Duodenal mucosa (tissue), 2 donors: ENCODE results near the gene GRB10.
"Not testable (repeated sequence)": the region's sequence is repeated elsewhere in the genome, so short reads cannot be mapped to it uniquely, and the experiment has no call there.

Experiments used
- H3K27ac ChIP-seq: one replicate; pipeline ENCODE4 v1.7.0; 2013; ENCODE audit warnings: low read depth, low read length
- H3K27me3 ChIP-seq, 2 donors: one replicate each; pipeline ENCODE4 v1.7.0; 2013; ENCODE audit warnings: low read length in 2 of 2, control low read depth in 1 of 2; ENCODE audit not compliant: insufficient read depth in 2 of 2, control insufficient read depth in 1 of 2
- H3K36me3 ChIP-seq, 2 donors: one replicate each; pipeline ENCODE4 v1.7.0; 2013; ENCODE audit warnings: low read length in 2 of 2, control low read depth in 1 of 2; ENCODE audit not compliant: insufficient read depth in 2 of 2, control insufficient read depth in 1 of 2
- H3K4me1 ChIP-seq, 2 donors: one replicate each; pipeline ENCODE4 v1.7.0; 2013; ENCODE audit warnings: low read length in 2 of 2, control low read depth in 1 of 2; ENCODE audit not compliant: insufficient read depth in 2 of 2, control insufficient read depth in 1 of 2
- H3K4me3 ChIP-seq, 2 donors: one replicate each; pipeline ENCODE4 v1.7.0; 2013; ENCODE audit warnings: low read length in 2 of 2, low read depth in 1 of 2
- H3K9ac ChIP-seq, 2 donors: one replicate each; pipeline ENCODE4 v1.7.0; 2013; ENCODE audit warnings: low read length in 2 of 2, low read depth in 1 of 2
- H3K9me3 ChIP-seq, 2 donors: one replicate each; pipeline ENCODE4 v1.7.0; 2013; ENCODE audit warnings: low read length in 2 of 2, control low read depth in 1 of 2; ENCODE audit not compliant: control insufficient read depth in 1 of 2

GRB10 gene

GRCh38 chr7:50584793-50585408 lies 197.8 kb downstream of the GRB10 start:
- Histone ChIP-seq H3K4me1 (peaks cover 0 to 7% of the 10 kb centered on the region in 2 donors), H3K27me3 (no peaks in the 10 kb centered on the region), H3K9ac (no peak overlapping the region), H3K36me3 (no peaks in the 10 kb centered on the region), H3K27ac (no peak overlapping the region), H3K4me3 (no peak overlapping the region), H3K9me3 (peaks cover 5 to 17% of the 10 kb centered on the region in 2 donors)

GRCh38 chr7:50584386-50584785 lies 198.3 kb downstream of the GRB10 start:
- Histone ChIP-seq H3K4me3 (no peak overlapping the region), H3K36me3 (no peaks in the 10 kb centered on the region), H3K9me3 (peaks cover 5 to 17% of the 10 kb centered on the region in 2 donors), H3K9ac (no peak overlapping the region), H3K4me1 (peaks cover 0 to 7% of the 10 kb centered on the region in 2 donors), H3K27ac (no peak overlapping the region), H3K27me3 (no peaks in the 10 kb centered on the region)

- H3K4me1 ChIP-seq, H3K9ac ChIP-seq, H3K4me3 ChIP-seq, H3K27ac ChIP-seq, H3K27me3 ChIP-seq, H3K36me3 ChIP-seq: not testable (repeated sequence)
- H3K9me3 ChIP-seq: peaks cover 5 to 17% of the 10 kb centered on the region in 2 donors
Observed at GRCh38 chr7:50583295-50583694, 199.4 kb downstream of the GRB10 start.

DNA sequence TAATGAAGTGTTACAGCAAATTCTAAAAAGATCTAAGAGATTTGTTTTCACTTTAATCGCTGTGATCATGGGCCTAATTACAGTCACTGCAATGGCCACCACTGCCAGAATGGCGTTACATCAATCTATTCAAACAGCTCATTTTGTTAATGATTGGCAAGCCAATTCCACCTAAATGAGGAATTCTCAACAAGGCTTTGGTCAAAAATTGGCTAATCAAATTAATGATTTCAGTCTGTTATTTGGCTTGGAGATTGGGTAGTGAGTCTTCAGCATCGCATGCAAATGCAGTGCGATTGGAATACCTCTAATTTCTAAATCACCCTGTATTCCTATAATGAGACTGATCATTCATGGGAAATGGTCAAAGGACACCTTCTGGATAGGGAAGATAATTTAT lies 200.4 kb downstream of the GRB10 start:
- H3K9me3 ChIP-seq: peaks cover 5 to 17% of the 10 kb centered on the region in 2 donors
- not testable (repeated sequence) for H3K27me3 ChIP-seq, H3K9ac ChIP-seq, H3K36me3 ChIP-seq, H3K4me3 ChIP-seq, H3K27ac ChIP-seq, H3K4me1 ChIP-seq

- peaks cover 5 to 17% of the 10 kb centered on the region in 2 donors for H3K9me3 ChIP-seq
- H3K36me3 ChIP-seq, H3K4me3 ChIP-seq, H3K4me1 ChIP-seq, H3K9ac ChIP-seq, H3K27ac ChIP-seq, H3K27me3 ChIP-seq: not testable (repeated sequence)
Observed at GRCh38 chr7:50580666-50581065, 202.0 kb downstream of the GRB10 start.

DNA sequence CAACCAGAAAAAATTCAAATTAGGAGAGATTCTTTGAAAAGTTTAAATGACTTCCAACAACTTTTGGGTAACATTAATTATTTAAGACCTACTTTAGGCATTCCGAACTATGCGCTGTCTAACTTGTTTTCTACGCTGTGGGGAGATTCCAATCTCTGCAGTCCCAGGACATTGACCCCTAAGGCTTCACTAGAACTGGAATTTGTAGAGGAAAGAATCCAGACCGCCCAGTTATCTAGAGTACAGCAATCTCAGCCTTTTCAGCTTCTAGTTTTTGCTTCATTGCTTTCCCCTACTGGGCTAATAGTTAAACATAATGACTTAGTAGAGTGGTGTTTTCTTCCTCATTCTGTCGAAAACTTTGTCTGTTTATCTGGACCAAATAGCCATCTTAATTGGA lies 202.6 kb downstream of the GRB10 start:
- Histone ChIP-seq H3K9ac (no peak overlapping the region), H3K27me3 (no peaks in the 10 kb centered on the region), H3K27ac (no peak overlapping the region), H3K36me3 (no peaks in the 10 kb centered on the region), H3K4me1 (peaks cover 0 to 4% of the 10 kb centered on the region in 2 donors), H3K9me3 (peaks cover 5 to 17% of the 10 kb centered on the region in 2 donors), H3K4me3 (no peak overlapping the region)

DNA sequence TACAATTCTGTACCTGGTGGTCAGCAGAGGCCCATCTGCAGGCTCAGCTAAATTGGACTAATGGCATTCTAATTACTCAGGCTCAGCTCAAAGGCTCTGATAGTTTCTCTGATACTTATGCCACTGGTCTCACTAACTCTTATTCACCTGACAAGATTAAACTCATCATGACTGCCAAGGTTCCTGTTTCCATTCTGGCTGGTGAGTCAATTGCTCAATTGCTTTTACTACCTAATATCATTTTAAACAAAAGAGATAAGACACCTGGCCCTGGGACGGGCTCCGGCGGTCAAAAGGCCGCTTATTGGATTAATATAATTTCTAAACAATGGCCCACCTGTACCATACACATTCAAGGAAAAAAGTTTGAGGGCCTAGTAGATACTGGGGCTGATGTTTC lies 204.6 kb downstream of the GRB10 start:
- not testable (repeated sequence) for H3K4me1 ChIP-seq, H3K9me3 ChIP-seq, H3K36me3 ChIP-seq, H3K9ac ChIP-seq, H3K27ac ChIP-seq, H3K27me3 ChIP-seq, H3K4me3 ChIP-seq

DNA sequence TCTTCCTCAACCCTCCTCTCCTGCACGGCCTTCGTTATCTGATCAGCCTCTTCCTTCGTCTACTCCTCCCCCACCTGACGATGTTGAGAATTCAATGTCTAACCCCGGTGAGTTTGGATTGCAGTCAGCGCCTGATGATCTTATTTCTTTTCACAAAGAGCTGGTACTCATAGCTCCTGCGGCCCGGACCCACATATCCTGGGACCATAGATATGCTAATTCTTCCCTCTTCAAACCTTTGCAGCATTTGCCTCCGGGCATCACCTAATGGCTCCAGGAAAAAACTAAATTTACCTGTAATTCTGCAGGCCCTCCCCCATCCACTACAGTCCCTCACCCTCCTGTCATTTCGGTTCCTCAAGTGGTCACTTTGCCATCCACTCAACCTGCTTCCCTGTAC lies 205.1 kb downstream of the GRB10 start:
- H3K9me3 ChIP-seq: no peaks in the 10 kb centered on the region
- H3K4me3 ChIP-seq: no peak overlapping the region
- peaks cover 0 to 4% of the 10 kb centered on the region in 2 donors for H3K4me1 ChIP-seq
- no peaks in the 10 kb centered on the region for H3K36me3 ChIP-seq
- no peak overlapping the region for H3K9ac ChIP-seq
- no peak overlapping the region for H3K27ac ChIP-seq
- H3K27me3 ChIP-seq: no peaks in the 10 kb centered on the region

DNA sequence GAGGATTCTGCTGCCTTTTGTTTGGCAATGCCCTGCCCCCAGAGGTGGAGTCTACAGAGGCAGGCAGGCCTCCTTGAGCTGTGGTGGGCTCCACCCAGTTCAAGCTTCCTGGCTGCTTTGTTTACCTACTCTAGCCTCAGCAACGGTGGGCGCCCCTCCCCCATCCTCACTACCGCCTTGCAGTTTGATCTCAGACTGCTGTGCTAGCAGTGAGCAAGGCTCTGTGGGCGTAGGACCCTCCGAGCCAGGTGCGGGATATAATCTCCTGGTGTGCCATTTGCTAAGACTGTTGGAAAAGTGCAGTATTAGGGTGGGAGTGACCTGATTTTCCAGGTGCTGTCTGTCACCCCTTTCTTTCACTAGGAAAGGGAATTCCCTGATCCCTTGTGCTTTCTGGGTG lies 206.3 kb downstream of the GRB10 start:
- H3K36me3 ChIP-seq, H3K4me3 ChIP-seq, H3K27ac ChIP-seq, H3K9me3 ChIP-seq, H3K9ac ChIP-seq, H3K27me3 ChIP-seq, H3K4me1 ChIP-seq: not testable (repeated sequence)

- no peaks in the 10 kb centered on the region for H3K27me3 ChIP-seq
- peaks cover 11 to 20% of the 10 kb centered on the region in 2 donors for H3K4me1 ChIP-seq
- no peak overlapping the region for H3K9ac ChIP-seq
Observed at GRCh38 chr7:50567715-50568261, 214.9 kb downstream of the GRB10 start.

More at GRCh38 chr7:50567715-50568261, 214.9 kb downstream of the GRB10 start:
- Histone ChIP-seq H3K27ac (no peak overlapping the region), H3K9me3 (no peaks in the 10 kb centered on the region), H3K4me3 (no peak overlapping the region), H3K36me3 (no peaks in the 10 kb centered on the region)
